NCI-H1092 treated with DMSO at 0.1 percent for 48 hours (cell line): ENCODE results near the gene KIF26B.

Source experiments
- DNase-seq: peaks from one replicate; lab custom pipeline; 2025; lab: John Stamatoyannopoulos, UW

KIF26B gene

GRCh38 chr1:245209658-245210435 is 55.1 kb downstream of the KIF26B start:
- no peak for DNase-seq

GRCh38 chr1:245211035-245211749 is 56.4 kb downstream of the KIF26B start:
- no peak for DNase-seq

- DNase-seq: no peak
Observed at GRCh38 chr1:245211761-245212160, 57.0 kb downstream of the KIF26B start.

GRCh38 chr1:245212221-245212710 is 57.5 kb downstream of the KIF26B start:
- DNase-seq: no peak

GRCh38 chr1:245213066-245213831 is 58.5 kb downstream of the KIF26B start:
- peak; percentile 26 for DNase-seq

- no peak for DNase-seq
Observed at GRCh38 chr1:245215071-245215470, 60.3 kb downstream of the KIF26B start.

- DNase-seq: no peak
Observed at GRCh38 chr1:245216366-245217115, 61.8 kb downstream of the KIF26B start.

- no peak for DNase-seq
Observed at GRCh38 chr1:245217853-245218608, 63.2 kb downstream of the KIF26B start.

- DNase-seq: no peak
Observed at GRCh38 chr1:245220381-245220985, 65.7 kb downstream of the KIF26B start.

GRCh38 chr1:245221805-245222204 is 67.0 kb downstream of the KIF26B start:
- DNase-seq: no peak

- no peak for DNase-seq
Observed at GRCh38 chr1:245222931-245223595, 68.3 kb downstream of the KIF26B start.

- no peak for DNase-seq
Observed at GRCh38 chr1:245225322-245226202, 70.8 kb downstream of the KIF26B start.

- no peak for DNase-seq
Observed at GRCh38 chr1:245226203-245226499, 71.4 kb downstream of the KIF26B start.

- no peak for DNase-seq
Observed at GRCh38 chr1:245229051-245229450, 74.3 kb downstream of the KIF26B start.

GRCh38 chr1:245232931-245233330 is 78.1 kb downstream of the KIF26B start:
- DNase-seq: no peak

GRCh38 chr1:245234217-245235081 is 79.7 kb downstream of the KIF26B start:
- peak; percentile 94 for DNase-seq

GRCh38 chr1:245235156-245235555 is 80.4 kb downstream of the KIF26B start:
- DNase-seq: no peak

GRCh38 chr1:245240648-245241165 is 85.9 kb downstream of the KIF26B start:
- no peak for DNase-seq
